A549 (cell line): Measurements from ENCODE around the gene ATP5F1D. TPM values are rescaled to one million over a fixed set of nuclear protein-coding genes. Genes with fewer than 3 reads are reported as not detected.
A peak's percentile ranks its signal among the peaks of the same experiment; 100 is the strongest.

ENCODE experiments used
- ATAC-seq, 2 experiments: fragments of 200-7000 bp in 1 of 2; fragments of >200 bp in 1 of 2; cut with Nextera tagmentation in 1 of 2; cut with Tn5 transposase in 1 of 2; 3 replicates each; pipeline versions ENCODE4 v1.8.0 to v1.9.1; 2018 to 2020; ENCODE audit warnings: mild to moderate bottlenecking in 1 of 2, moderate library complexity in 1 of 2
- CTCF ChIA-PET: fragments of 300-600 bp; sonication (Branson Sonifier 250); formaldehyde crosslinking; extraction: SDS; loops from one replicate; lab custom pipeline; 2021; ENCODE audit warnings: antibody characterized with exemption, inconsistent platforms; lab: Yijun Ruan, JAX
- POLR2A ChIA-PET: fragments of 350-600 bp; formaldehyde crosslinking; extraction: SDS; loops from one replicate; lab custom pipeline; 2021; ENCODE audit warnings: antibody characterized with exemption, inconsistent platforms; lab: Yijun Ruan, JAX
- DNase-seq, 2 experiments: peaks; one replicate each; pipeline versions ENCODE4 v3.0.0 to v3.0.0-alpha.2; 2011 to 2016; ENCODE audit warnings: low read depth in 1 of 2, low spot score in 1 of 2
- FAIRE-seq: peaks from 2 replicates; lab custom pipeline; 2011; peaks lifted over from hg19 to GRCh38; lab: Jason Lieb, UNC
- H3K27ac ChIP-seq, 2 experiments: fragments of >200 bp; sonication (Bioruptor Twin); formaldehyde crosslinking; 3 replicates each; pipeline ENCODE4 v1.5.1; 2016 to 2017
- H3K4me1 ChIP-seq: fragments of >200 bp; sonication (Bioruptor Twin); formaldehyde crosslinking; 3 replicates; pipeline ENCODE4 v1.6.1; 2016
- H3K4me2 ChIP-seq: fragments of >200 bp; sonication (Bioruptor Twin); formaldehyde crosslinking; 3 replicates; pipeline ENCODE4 v1.6.1; 2016
- H3K4me3 ChIP-seq: fragments of >200 bp; sonication (Bioruptor Twin); formaldehyde crosslinking; 3 replicates; pipeline ENCODE4 v1.5.1; 2016
- H3K9me3 ChIP-seq: fragments of >200 bp; sonication (Bioruptor Twin); formaldehyde crosslinking; 3 replicates; pipeline ENCODE4 v1.6.1; 2016
- ATOH8 ChIP-seq: fragments of 250-450 bp; sonication (Bioruptor Pico); IDR thresholded peaks from 2 replicates; pipeline ENCODE4 v1.5.0; 2020; ENCODE audit warnings: low read depth, mild to moderate bottlenecking, moderate library complexity
- BHLHE40 ChIP-seq: IDR thresholded peaks from 2 replicates; pipeline ENCODE4 v1.6.1; 2012; ENCODE audit warnings: low read depth, low read length, inconsistent platforms
- CEBPB ChIP-seq, 2 experiments: fragments of >200 bp in 1 of 2; sonication (Bioruptor Twin) in 1 of 2; formaldehyde crosslinking in 1 of 2; IDR thresholded peaks; 2 replicates each; pipeline ENCODE4 v1.6.1; 2012 to 2016
- CHD4 ChIP-seq: fragments of 200-600 bp; sonication (generic); IDR thresholded peaks from 2 replicates; pipeline ENCODE4 v1.6.1; 2016; ENCODE audit warnings: antibody characterized with exemption, mild to moderate bottlenecking, borderline replicate concordance
- CTCF ChIP-seq: fragments of >200 bp; sonication (Bioruptor Twin); formaldehyde crosslinking; IDR thresholded peaks from 3 replicates; pipeline ENCODE4 v1.5.1; 2016
- EHF ChIP-seq: fragments of 250-450 bp; sonication (Bioruptor Pico); IDR thresholded peaks from 2 replicates; pipeline ENCODE4 v1.5.0; 2020; ENCODE audit warnings: mild to moderate bottlenecking
- EP300 ChIP-seq, 2 experiments: fragments of >200 bp; sonication (Bioruptor Twin); formaldehyde crosslinking; IDR thresholded peaks; 2 replicates in 1 of 2; 3 replicates in 1 of 2; pipeline ENCODE4 v1.6.1; 2016 to 2017
- ESRRA ChIP-seq: fragments of 150-350 bp; IDR thresholded peaks from 2 replicates; pipeline ENCODE4 v1.6.1; 2014; ENCODE audit warnings: mild to moderate bottlenecking, low read length, borderline replicate concordance
- FOSB ChIP-seq: fragments of 250-450 bp; sonication (Bioruptor Pico); IDR thresholded peaks from 2 replicates; pipeline ENCODE4 v1.5.0; 2020; ENCODE audit warnings: mild to moderate bottlenecking, moderate library complexity
- HOXA7 ChIP-seq: fragments of 250-450 bp; sonication (Bioruptor Pico); IDR thresholded peaks from 2 replicates; pipeline ENCODE4 v1.5.0; 2020; ENCODE audit warnings: mild to moderate bottlenecking, moderate library complexity
- HOXB5 ChIP-seq: fragments of 250-450 bp; sonication (Bioruptor Pico); IDR thresholded peaks from 2 replicates; pipeline ENCODE4 v1.5.0; 2020; ENCODE audit warnings: mild to moderate bottlenecking, moderate library complexity
- JUN ChIP-seq, 2 experiments: fragments of >200 bp; sonication (Bioruptor Twin); formaldehyde crosslinking; IDR thresholded peaks; 2 replicates in 1 of 2; 3 replicates in 1 of 2; pipeline ENCODE4 v1.6.1; 2016 to 2017
- JUNB ChIP-seq: fragments of >200 bp; sonication (Bioruptor Twin); formaldehyde crosslinking; IDR thresholded peaks from 2 replicates; pipeline ENCODE4 v1.6.1; 2016
- KDM1A ChIP-seq: fragments of 200-600 bp; sonication (generic); IDR thresholded peaks from 2 replicates; pipeline ENCODE4 v1.6.1; 2016; ENCODE audit warnings: low read depth, mild to moderate bottlenecking
- MAX ChIP-seq: IDR thresholded peaks from 2 replicates; pipeline ENCODE4 v1.6.1; 2012
- MYC ChIP-seq: IDR thresholded peaks from 2 replicates; pipeline ENCODE4 v1.6.1; 2012; ENCODE audit warnings: mild to moderate bottlenecking, inconsistent platforms, low read length, improper control_type of control experiment, borderline replicate concordance
- NFE2L2 ChIP-seq: fragments of 150-350 bp; conservative IDR thresholded peaks from 2 replicates; pipeline ENCODE4 v1.6.1; 2014; ENCODE audit warnings: low read length
- NR3C1 ChIP-seq: fragments of >200 bp; sonication (Bioruptor Twin); formaldehyde crosslinking; IDR thresholded peaks from 3 replicates; pipeline ENCODE4 v1.6.1; 2017
- PBX3 ChIP-seq: IDR thresholded peaks from 2 replicates; pipeline ENCODE4 v1.6.1; 2012
- POLR2A ChIP-seq: IDR thresholded peaks from 2 replicates; pipeline ENCODE4 v1.6.1; 2012; ENCODE audit warnings: mild to moderate bottlenecking, low read length
- RAD21 ChIP-seq, 2 experiments: fragments of >200 bp in 1 of 2; sonication (Bioruptor Twin) in 1 of 2; formaldehyde crosslinking in 1 of 2; IDR thresholded peaks in 1 of 2; conservative IDR thresholded peaks in 1 of 2; 2 replicates in 1 of 2; 3 replicates in 1 of 2; pipeline ENCODE4 v1.6.1; 2012 to 2018; ENCODE audit warnings: inconsistent platforms in 1 of 2
- SMC3 ChIP-seq: fragments of >200 bp; sonication (Bioruptor Twin); formaldehyde crosslinking; IDR thresholded peaks from 3 replicates; pipeline ENCODE4 v1.6.1; 2018; ENCODE audit warnings: inconsistent platforms
- TP53 ChIP-seq: fragments of 250-450 bp; sonication (Bioruptor Pico); IDR thresholded peaks from 2 replicates; pipeline ENCODE4 v1.5.0; 2021; ENCODE audit warnings: mild to moderate bottlenecking, moderate library complexity
- ZFP36 ChIP-seq: fragments of 450-650 bp; IDR thresholded peaks from 2 replicates; pipeline ENCODE4 v1.6.1; 2014; ENCODE audit warnings: borderline replicate concordance; ENCODE audit not compliant: partially characterized antibody
- ZNF302 ChIP-seq: fragments of 250-450 bp; sonication (Bioruptor Pico); IDR thresholded peaks from 2 replicates; pipeline ENCODE4 v1.9.0; 2021; ENCODE audit warnings: inconsistent platforms, mild to moderate bottlenecking, moderate library complexity
- WGBS: methylation state at CpG from one replicate; pipeline ENCODE4 v1.1.6; 2017; ENCODE audit errors: missing lambda C conversion rate; 5-methylcytosine and 5-hydroxymethylcytosine counted together
- polyA plus RNA-seq, 4 experiments: library from polyadenylated mRNA; depleted of rRNA in 3 of 4; stranded (reverse); fragments of >200 nt; fragmentation: RNase III in 1 of 4; extraction: RNeasy Plus Mini Kit Qiagen cat#74134 plus additional on column Dnase treatment in 1 of 4; gene quantifications; 2 replicates in 3 of 4; 3 replicates in 1 of 4; pipeline ENCODE4 v1.2.3, GENCODE V29; 2011 to 2017

Gene ATP5F1D
- polyA plus RNA-seq, 2 of the 4 experiments (the other 2 are of a cell fraction) = 28.7 to 96.9 TPM

- TF ChIP-seq EP300 (IDR thresholded peaks at IDR 0.05) = 0 out of 5 replicates have a peak, but pooled peaks of 1 of the 2 experiments have one; percentile 14
These were observed 24.8 kb downstream of the ATP5F1D start (continued) for GRCh38 chr19:1266129-1266915.

GRCh38 chr19:1266916-1267476 is 25.4 kb downstream of the ATP5F1D start:
- TF ChIP-seq PBX3 (peak; percentile 37; the same call in 1 of the 2 replicates), TP53 (CRISPR knock-in tag) (0 out of 2 replicates have a peak, but pooled peaks have one; percentile 14), POLR2A (peak; percentile 14; the same call in 1 of the 2 replicates), SMC3 (peak; percentile 87), EHF (CRISPR knock-in tag) (no peak), HOXA7 (CRISPR knock-in tag) (no peak), JUN (IDR thresholded peaks at IDR 0.05) (peak in 1 of 2 experiments; percentile 11; a peak in 2 of 5 replicates), CTCF (peak; percentile 82), MYC (peak; percentile 32; the same call in 1 of the 2 replicates), RAD21 (conservative IDR thresholded peaks at IDR 0.05 in 1 of 2, IDR thresholded peaks at IDR 0.05 in 1 of 2) (peak; percentile 67 to 86; a peak in 4 of 5 replicates), ZNF302 (CRISPR knock-in tag) (no peak), MAX (0 out of 2 replicates have a peak, but pooled peaks have one; percentile 32)
- ChIA-PET CTCF (interaction anchor here (0.6 to 18.7 kb wide), 18 partner anchors 8 to 290 kb away, joined by 3 to 500 read pairs (median 4); partner anchors contain the start of genes ATP5F1D and FAM174C), POLR2A (interaction anchor here (0.6 to 3.8 kb wide), 7 partner anchors 8 to 418 kb away, joined by 3 to 42 read pairs (median 13); partner anchors contain the start of gene FAM174C)
- ATAC-seq = peak; percentile 4 to 25; a peak in 3 of 6 replicates
- no peak for FAIRE-seq
- Histone ChIP-seq H3K9me3 (no peaks in the 10 kb centered on the region), H3K4me2 (peak overlapping the region; percentile 95), H3K4me3 (peak overlapping the region; percentile 53), H3K4me1 (peaks cover 70% of the 10 kb centered on the region), H3K27ac (peak overlapping the region; percentile 90 to 100)
- peak; percentile 36 to 56 for DNase-seq
- 11% methylated on average over 9 of the region's 59 CpGs for WGBS

- FAIRE-seq (no peak), ATAC-seq (no peak), DNase-seq (no peak)
- H3K4me1 ChIP-seq = peaks cover 69% of the 10 kb centered on the region
- WGBS = 34% methylated on average over 24 of the region's 35 CpGs
- ChIA-PET POLR2A (interaction anchor here (3.8 kb wide), 1 partner anchor 24 kb away, joined by 42 read pairs; no protein-coding TSS in a partner anchor), CTCF (interaction anchor here (0.6 to 18.7 kb wide), 9 partner anchors 12 to 168 kb away, joined by 3 to 500 read pairs (median 8); partner anchors contain the start of gene ATP5F1D)
- no peaks in the 10 kb centered on the region for H3K9me3 ChIP-seq
- H3K27ac ChIP-seq = peak overlapping the region; percentile 90 to 100; a peak in 5 of 6 replicates
- TF ChIP-seq NR3C1 (no peak), KDM1A (no peak), MYC (no peak), EHF (CRISPR knock-in tag) (no peak), BHLHE40 (no peak), HOXB5 (CRISPR knock-in tag) (no peak), ATOH8 (no peak), EP300 (IDR thresholded peaks at IDR 0.05) (no peak), PBX3 (0 out of 2 replicates have a peak, but pooled peaks have one; percentile 27), ZFP36 (no peak), CEBPB (IDR thresholded peaks at IDR 0.05) (peak in 1 of 2 experiments; percentile 83; a peak in 2 of 4 replicates), SMC3 (no peak), FOSB (CRISPR knock-in tag) (no peak), CHD4 (no peak), NFE2L2 (no peak), ESRRA (no peak), JUNB (no peak)
- H3K4me3 ChIP-seq = peak overlapping the region; percentile 53
- H3K4me2 ChIP-seq = peak overlapping the region; percentile 95
These were observed 26.1 kb downstream of the ATP5F1D start for GRCh38 chr19:1267477-1268225.
